Tibial nerve (tissue), 4 donors: ENCODE measurements around the gene NBPF4. TPM values are rescaled to one million over a fixed set of nuclear protein-coding genes. Genes with fewer than 3 reads are reported as not detected.
"Not testable (repeated sequence)": the region's sequence is repeated elsewhere in the genome, so short reads cannot be mapped to it uniquely, and the experiment has no call there.

Source experiments
- DNase-seq, 2 donors: peaks; one replicate each; pipeline ENCODE4 v3.0.0-alpha.2; 2019; ENCODE audit warnings: low spot score in 2 of 2
- H3K27ac ChIP-seq, 4 donors: fragments of 200-600 bp; sonication (generic) in 3 of 4; one replicate each; pipeline ENCODE4 v1.5.1; 2017 to 2019; ENCODE audit warnings: mild to moderate bottlenecking in 1 of 4
- H3K27me3 ChIP-seq, 2 donors: fragments of 200-600 bp; sonication (generic) in 1 of 2; one replicate each; pipeline versions ENCODE4 v1.5.1 to v1.6.0; 2017 to 2019
- H3K36me3 ChIP-seq, 3 donors: fragments of 200-600 bp; sonication (generic); one replicate each; pipeline ENCODE4 v1.5.1; 2018 to 2019
- H3K4me1 ChIP-seq, 4 donors: fragments of 200-600 bp; sonication (generic) in 3 of 4; one replicate each; pipeline ENCODE4 v1.5.1; 2017 to 2019
- H3K4me3 ChIP-seq, 4 donors: fragments of 200-600 bp; sonication (generic) in 3 of 4; one replicate each; pipeline ENCODE4 v1.5.1; 2017 to 2019; ENCODE audit warnings: mild to moderate bottlenecking in 1 of 4, moderate library complexity in 1 of 4
- H3K9me3 ChIP-seq, 4 donors: fragments of 200-600 bp; sonication (generic) in 3 of 4; one replicate each; pipeline ENCODE4 v1.5.1; 2017 to 2019
- WGBS, 2 donors: methylation state at CpG; one replicate each; pipeline ENCODE4 v1.1.5; 2018; 5-methylcytosine and 5-hydroxymethylcytosine counted together
- total RNA-seq, 4 donors: library from RNA; depleted of rRNA; stranded (reverse); fragments of >200 nt; gene quantifications; one replicate each; pipeline ENCODE4 v1.1.0, GENCODE V29; 2016

Gene NBPF4, protein sequence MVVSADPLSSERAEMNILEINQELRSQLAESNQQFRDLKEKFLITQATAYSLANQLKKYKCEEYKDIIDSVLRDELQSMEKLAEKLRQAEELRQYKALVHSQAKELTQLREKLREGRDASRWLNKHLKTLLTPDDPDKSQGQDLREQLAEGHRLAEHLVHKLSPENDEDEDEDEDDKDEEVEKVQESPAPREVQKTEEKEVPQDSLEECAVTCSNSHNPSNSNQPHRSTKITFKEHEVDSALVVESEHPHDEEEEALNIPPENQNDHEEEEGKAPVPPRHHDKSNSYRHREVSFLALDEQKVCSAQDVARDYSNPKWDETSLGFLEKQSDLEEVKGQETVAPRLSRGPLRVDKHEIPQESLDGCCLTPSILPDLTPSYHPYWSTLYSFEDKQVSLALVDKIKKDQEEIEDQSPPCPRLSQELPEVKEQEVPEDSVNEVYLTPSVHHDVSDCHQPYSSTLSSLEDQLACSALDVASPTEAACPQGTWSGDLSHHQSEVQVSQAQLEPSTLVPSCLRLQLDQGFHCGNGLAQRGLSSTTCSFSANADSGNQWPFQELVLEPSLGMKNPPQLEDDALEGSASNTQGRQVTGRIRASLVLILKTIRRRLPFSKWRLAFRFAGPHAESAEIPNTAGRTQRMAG
- total RNA-seq = under 1 TPM in 1 of 4 donors, not detected in 3; 0.42 TPM

DNA sequence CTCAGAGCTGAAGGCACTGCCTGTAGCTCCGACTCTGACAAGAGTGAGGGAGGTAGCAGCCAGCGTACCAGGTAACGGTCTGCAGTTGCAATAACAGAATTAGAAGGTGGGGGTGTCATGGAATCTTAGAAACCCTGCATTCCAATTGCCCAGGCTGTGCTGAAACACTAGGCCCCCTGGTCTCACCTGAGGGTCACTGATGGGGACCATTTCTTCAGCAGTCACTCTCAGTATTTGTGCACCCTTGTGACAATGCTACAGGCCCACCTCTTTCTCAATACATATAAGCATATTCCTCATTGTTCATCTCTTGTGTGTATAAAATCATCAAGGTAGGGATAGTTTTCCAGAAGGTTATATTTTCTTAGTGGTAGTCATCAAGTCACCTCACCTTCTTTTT, at the start of gene NBPF4:
Gene NBPF4 (minus strand): TSS at position 101 of the 400 bp plus-strand sequence. CDS start 315 bp downstream, outside the sequence.
- not testable (repeated sequence) for H3K4me3 ChIP-seq

DNA sequence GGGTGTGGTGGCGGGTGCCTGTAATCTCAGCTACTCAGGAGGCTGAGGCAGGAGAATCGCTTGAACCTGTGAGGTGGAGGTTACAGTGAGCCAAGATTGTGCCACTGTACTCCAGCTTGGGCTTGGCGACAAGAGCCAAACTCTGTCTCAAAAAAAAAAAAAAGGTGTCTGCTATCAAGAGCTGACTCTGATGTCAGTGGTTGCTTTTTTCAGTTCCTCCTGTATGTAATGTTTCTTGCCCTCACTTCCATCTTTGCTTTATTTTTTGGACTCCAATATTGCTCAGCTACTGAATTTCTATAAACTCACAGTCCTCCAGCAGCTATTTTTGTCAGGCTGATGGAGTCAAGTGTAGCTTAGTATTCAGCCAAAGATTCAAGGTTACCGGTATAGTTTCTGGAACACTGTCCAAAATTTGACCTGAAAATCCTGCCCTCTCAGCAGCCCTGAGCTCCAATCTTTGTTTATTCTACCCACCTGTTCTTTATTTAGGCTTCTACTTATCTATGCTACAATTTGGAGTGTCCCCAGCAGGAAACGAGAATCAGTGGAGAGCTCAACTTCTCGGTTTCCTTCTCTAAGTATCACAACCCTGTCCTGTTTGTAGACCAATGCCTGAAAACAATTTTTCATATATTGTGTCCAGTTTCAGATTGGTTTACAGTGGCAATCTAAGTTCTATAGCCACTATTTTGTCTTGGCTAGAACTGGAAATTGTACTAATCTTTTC, 38.8 kb upstream of the NBPF4 start:
- WGBS, 2 donors = no CpG with 5 or more reads among the region's 6 CpGs
- not testable (repeated sequence) for H3K4me1 ChIP-seq, DNase-seq, H3K9me3 ChIP-seq, H3K27ac ChIP-seq, H3K27me3 ChIP-seq, H3K4me3 ChIP-seq, H3K36me3 ChIP-seq

More for the DNA sequence above, at the start of gene NBPF4:
- H3K27ac ChIP-seq, H3K27me3 ChIP-seq, H3K9me3 ChIP-seq, H3K36me3 ChIP-seq, H3K4me1 ChIP-seq, DNase-seq: not testable (repeated sequence)
- WGBS, 2 donors = no CpG with 5 or more reads among the region's 3 CpGs

- DNase-seq, H3K4me1 ChIP-seq, H3K27me3 ChIP-seq, H3K27ac ChIP-seq, H3K4me3 ChIP-seq, H3K9me3 ChIP-seq, H3K36me3 ChIP-seq: not testable (repeated sequence)
- WGBS, 2 donors = no CpG with 5 or more reads among the region's 61 CpGs
These were observed 28.8 kb upstream of the NBPF4 start for GRCh38 chr1:108272485-108273327.

DNA sequence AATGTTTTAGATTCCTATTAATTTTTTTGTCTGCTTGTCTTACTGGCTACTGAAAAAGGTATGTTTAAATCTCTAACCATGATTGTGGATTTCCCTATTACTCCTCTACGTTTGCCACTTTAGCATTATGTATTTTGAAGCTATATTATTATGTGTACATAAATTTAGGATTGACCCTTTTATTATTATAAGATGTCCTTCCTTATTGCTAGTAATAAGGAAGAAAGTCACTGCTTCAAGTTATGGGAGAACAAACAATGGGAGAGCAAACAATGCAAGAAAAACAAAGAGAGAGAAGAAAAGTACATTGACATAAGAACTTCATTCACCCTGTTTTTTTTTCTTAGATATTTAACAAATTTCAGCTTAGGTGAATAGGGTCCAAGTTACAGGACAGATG, 23.2 kb upstream of the NBPF4 start:
- WGBS, 2 donors = 36 to 57% methylated on average over 1 of the region's 1 CpG
- not testable (repeated sequence) for DNase-seq, H3K4me3 ChIP-seq, H3K9me3 ChIP-seq, H3K27ac ChIP-seq, H3K27me3 ChIP-seq, H3K36me3 ChIP-seq, H3K4me1 ChIP-seq

DNA sequence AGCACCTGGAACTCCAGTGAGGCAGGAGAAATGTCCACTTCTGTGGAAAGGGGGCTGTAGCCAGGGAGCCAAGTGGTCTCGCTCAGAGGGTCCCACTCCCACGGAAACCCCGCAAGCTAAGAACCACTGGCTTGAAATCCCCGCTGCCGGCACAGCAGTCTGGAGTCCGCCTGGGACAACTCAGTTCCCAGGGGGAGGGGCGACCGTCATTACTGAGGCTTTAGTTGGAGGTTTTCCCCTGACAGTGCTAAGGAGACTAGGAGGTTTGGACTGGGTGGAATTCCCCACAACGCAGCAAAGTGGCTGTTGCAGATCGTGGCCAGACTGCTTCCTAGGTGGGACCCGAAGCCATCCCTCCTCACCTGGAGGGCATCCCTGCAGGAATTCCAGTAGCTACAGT, 18.1 kb upstream of the NBPF4 start:
- not testable (repeated sequence) for H3K27me3 ChIP-seq, H3K4me3 ChIP-seq, H3K27ac ChIP-seq, H3K36me3 ChIP-seq, H3K9me3 ChIP-seq, DNase-seq, H3K4me1 ChIP-seq
- no CpG with 5 or more reads among the region's 11 CpGs for WGBS, 2 donors

DNA sequence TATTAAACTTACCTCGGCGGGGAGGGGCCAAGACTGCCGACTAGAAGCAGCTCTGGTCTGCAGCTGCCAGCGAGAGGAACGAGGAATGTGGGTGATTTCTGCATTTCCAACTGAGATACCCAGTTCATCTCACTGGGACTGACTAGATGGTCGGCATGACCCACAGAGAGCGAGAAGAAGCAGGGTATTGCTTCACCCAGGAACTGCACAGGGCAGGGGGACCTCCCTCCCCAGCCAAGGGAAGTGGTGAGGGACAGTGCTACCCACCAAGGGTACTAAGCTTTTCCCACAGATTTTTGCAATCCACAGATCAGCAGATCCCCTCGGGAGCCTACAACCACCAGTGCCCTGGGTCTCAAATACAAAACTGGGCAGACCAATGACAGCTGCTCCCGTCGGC, 17.6 kb upstream of the NBPF4 start:
- H3K4me3 ChIP-seq, H3K9me3 ChIP-seq, DNase-seq, H3K36me3 ChIP-seq, H3K27me3 ChIP-seq, H3K27ac ChIP-seq, H3K4me1 ChIP-seq: not testable (repeated sequence)
- WGBS, 2 donors = no CpG with 5 or more reads among the region's 10 CpGs

GRCh38 chr1:108260578-108261259, 16.8 kb upstream of the NBPF4 start:
- H3K36me3 ChIP-seq, DNase-seq, H3K27ac ChIP-seq, H3K27me3 ChIP-seq, H3K9me3 ChIP-seq, H3K4me1 ChIP-seq, H3K4me3 ChIP-seq: not testable (repeated sequence)
- no CpG with 5 or more reads among the region's 4 CpGs for WGBS, 2 donors

- DNase-seq = not testable (repeated sequence)
These were observed 11.6 kb upstream of the NBPF4 start for GRCh38 chr1:108255426-108255825.

GRCh38 chr1:108239426-108239825, 4.5 kb downstream of the NBPF4 start:
- not testable (repeated sequence) for H3K4me1 ChIP-seq, H3K36me3 ChIP-seq, DNase-seq, H3K4me3 ChIP-seq, H3K27me3 ChIP-seq, H3K27ac ChIP-seq, H3K9me3 ChIP-seq
- WGBS, 2 donors = no CpG with 5 or more reads among the region's 2 CpGs

More at GRCh38 chr1:108255426-108255825, 11.6 kb upstream of the NBPF4 start:
- not testable (repeated sequence) for H3K36me3 ChIP-seq, H3K4me1 ChIP-seq, H3K27ac ChIP-seq, H3K4me3 ChIP-seq, H3K27me3 ChIP-seq, H3K9me3 ChIP-seq

GRCh38 chr1:108235308-108235707, 8.6 kb downstream of the NBPF4 start:
- not testable (repeated sequence) for H3K9me3 ChIP-seq, H3K27me3 ChIP-seq, H3K4me1 ChIP-seq, H3K36me3 ChIP-seq, H3K4me3 ChIP-seq, H3K27ac ChIP-seq, DNase-seq
- WGBS, 2 donors = no CpG with 5 or more reads among the region's 2 CpGs

DNA sequence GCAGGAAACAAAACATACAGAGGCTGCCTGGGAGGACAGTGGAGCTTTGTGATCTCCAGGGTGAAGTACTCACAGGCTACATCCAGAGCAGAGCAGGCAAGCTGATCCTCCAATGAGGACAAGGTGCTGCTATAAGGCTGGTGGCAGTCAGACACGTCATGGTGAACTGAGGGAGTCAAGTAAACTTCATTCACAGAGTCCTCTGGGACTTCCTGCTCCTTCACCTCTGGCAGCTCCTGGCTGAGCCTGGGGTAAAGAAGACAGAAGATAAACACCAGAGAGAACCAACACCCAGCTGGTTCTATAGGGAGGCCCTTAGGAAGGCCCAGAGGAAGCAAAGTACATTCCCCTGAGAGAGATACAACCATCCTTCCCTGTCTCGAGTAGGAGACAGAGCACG, 11.7 kb downstream of the NBPF4 start:
- no CpG with 5 or more reads among the region's 3 CpGs for WGBS, 2 donors
- H3K4me3 ChIP-seq, H3K9me3 ChIP-seq, DNase-seq, H3K36me3 ChIP-seq, H3K27me3 ChIP-seq, H3K27ac ChIP-seq, H3K4me1 ChIP-seq: not testable (repeated sequence)

GRCh38 chr1:108229976-108230375, 13.9 kb downstream of the NBPF4 start:
- not testable (repeated sequence) for DNase-seq, H3K9me3 ChIP-seq, H3K4me3 ChIP-seq, H3K36me3 ChIP-seq, H3K27me3 ChIP-seq, H3K4me1 ChIP-seq, H3K27ac ChIP-seq
- no CpG with 5 or more reads among the region's 3 CpGs for WGBS, 2 donors
